GM04504 (cell line): ENCODE data around the gene DNAH14.
"Not testable (repeated sequence)": the region's sequence is repeated elsewhere in the genome, so short reads cannot be mapped to it uniquely, and the experiment has no call there.

Source experiments
- DNase-seq: peaks from one replicate; pipeline ENCODE4 v3.0.0-alpha.2; 2012; ENCODE audit warnings: low read depth

Gene DNAH14

GRCh38 chr1:224996266-224996665 is 66.8 kb downstream of the DNAH14 start:
- no peak for DNase-seq

- no peak for DNase-seq
These were observed 68.7 kb downstream of the DNAH14 start for GRCh38 chr1:224998185-224998584.

- no peak for DNase-seq
These were observed 74.9 kb downstream of the DNAH14 start for GRCh38 chr1:225004396-225004795.

- DNase-seq: not testable (repeated sequence)
These were observed 76.9 kb downstream of the DNAH14 start for GRCh38 chr1:225006352-225006751.

DNA sequence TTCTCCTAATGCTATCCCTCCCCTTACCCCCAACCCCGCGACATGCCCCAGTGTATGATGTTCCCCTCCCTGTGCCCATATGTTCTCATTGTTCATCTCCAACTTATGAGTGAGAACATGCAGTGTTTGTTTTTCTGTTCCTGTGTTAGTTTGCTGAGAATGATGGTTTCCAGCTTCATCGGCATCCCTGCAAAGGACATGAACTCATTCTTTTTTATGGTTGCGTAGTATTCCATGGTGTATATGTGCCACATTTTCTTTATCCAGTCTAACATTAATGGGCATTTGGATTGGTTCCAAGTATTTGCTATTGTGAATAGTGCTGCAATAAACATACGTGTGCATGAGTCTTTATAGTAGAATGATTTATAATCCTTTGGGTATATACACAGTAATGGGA is 78.6 kb downstream of the DNAH14 start:
- not testable (repeated sequence) for DNase-seq

DNA sequence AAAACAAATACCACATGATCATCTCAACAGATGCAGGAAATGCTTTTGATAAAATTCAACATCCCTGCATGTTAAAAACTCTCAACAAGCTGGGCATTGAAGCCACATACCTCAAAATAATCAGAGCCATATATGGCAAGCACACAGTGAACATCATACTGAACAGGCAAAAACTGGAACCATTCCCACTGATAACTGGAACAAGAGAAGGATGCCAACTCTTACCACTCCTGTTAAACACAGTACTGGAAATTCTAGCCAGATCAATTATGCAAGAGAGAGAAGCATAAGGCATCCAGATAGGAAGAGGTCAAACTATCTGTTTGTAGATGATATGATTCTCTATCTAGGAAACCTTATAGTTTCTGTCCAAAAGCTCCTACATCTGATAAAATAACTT is 91.6 kb downstream of the DNAH14 start:
- DNase-seq: no peak

DNA sequence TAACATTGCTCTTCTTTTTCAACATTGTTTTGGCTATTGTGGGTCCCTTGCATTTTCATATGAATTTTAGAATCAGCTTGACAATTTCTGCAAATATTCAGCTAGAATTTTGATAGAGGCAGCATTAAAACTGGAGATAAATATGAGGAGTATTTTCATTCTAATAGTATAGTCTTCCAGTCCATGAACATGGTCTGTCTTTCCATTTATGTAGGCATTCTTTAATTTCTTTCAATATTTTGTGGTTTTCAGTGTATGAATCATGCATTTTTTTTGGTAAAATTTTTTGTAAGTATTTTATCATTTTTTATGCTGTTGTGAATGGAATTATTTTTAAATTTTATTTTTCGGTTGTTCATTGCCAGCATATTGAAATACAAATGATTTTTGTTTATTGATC is 97.2 kb downstream of the DNAH14 start:
- no peak for DNase-seq

DNA sequence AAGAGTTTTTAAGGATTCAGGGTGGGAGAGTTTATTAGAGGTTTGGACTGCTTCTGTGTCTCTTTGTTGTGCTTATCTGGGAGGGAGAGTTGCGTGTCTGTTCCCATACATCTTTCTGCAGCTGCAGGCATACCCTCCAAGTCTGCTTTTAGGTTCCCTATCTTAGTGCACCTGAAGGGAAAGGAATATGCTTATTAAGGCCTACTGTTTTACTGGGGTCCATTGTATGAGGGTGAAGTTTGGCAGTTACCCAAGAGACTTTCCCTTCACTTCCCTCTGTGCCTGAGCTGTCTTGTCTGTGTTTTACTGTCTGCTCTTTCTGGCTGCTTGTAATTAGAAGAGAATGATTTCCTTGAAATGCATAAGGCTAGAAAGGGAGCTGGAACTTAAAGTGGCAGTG is 107.0 kb downstream of the DNAH14 start:
- DNase-seq: not testable (repeated sequence)

DNA sequence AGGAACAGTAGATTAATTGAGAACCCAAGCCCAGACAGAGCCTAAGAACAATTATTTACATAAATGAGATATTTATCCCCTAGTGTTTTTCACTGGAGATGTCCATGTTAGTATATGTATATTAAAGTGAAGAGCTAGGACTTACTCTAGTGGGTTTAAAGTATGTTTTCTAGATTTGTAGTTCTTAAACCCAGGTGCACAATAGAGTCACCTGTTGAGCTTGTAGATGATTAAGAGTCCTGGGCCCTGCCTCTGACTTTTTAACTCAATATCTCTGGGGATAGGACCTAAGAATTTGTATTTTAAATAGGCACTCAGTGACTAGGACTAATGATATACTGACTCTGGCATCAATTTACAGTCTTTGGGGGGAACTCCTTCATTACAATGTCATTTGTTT is 112.8 kb downstream of the DNAH14 start:
- no peak for DNase-seq

- DNase-seq: peak; percentile 5
These were observed 114.8 kb downstream of the DNAH14 start for GRCh38 chr1:225044258-225044657.

- DNase-seq: no peak
These were observed 120.1 kb downstream of the DNAH14 start for GRCh38 chr1:225049594-225049993.

GRCh38 chr1:225063722-225064121 is 134.2 kb downstream of the DNAH14 start:
- no peak for DNase-seq

DNA sequence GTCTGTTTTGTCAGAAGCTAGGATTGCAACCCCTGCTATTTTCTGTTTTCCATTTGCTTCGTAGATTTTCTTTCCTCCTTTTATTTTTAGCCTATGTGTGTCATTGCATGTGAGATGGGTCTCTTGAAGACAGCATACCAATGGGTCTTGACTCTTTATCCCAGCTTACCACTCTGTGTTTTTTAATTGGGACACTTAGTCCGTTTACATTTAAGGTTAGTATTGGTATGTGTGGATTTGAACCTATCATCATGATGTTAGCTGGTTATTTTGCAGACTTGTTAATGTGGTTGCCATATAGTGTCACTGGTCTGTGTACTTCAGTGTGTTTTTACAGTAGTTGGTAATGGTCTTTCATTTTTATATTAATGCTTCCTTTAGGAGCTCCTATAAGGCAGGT is 141.5 kb downstream of the DNAH14 start:
- DNase-seq: no peak

- no peak for DNase-seq
These were observed 167.7 kb downstream of the DNAH14 start for GRCh38 chr1:225097175-225097574.

DNA sequence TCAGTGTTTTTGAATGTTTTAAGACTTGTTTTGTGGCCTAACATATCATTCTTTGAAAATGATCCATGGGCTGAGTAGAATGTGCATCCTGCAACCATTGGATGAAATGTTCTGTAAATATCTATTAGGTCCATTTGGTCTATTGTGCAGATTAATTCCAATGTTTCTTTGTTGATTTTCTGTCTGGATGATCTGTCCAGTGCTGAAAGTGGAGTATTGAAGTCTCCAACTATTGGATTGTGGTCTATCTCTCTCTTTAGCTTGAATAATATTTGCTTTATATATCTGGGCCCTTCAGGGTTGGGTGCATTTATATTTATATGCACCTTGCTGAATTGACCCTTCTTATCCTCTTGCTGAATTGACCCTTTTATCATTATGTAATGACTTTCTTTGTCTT is 181.5 kb downstream of the DNAH14 start:
- DNase-seq: no peak

- DNase-seq: no peak
These were observed 183.8 kb downstream of the DNAH14 start for GRCh38 chr1:225113265-225113664.

GRCh38 chr1:225114354-225114990 is 185.0 kb downstream of the DNAH14 start:
- DNase-seq: no peak

DNA sequence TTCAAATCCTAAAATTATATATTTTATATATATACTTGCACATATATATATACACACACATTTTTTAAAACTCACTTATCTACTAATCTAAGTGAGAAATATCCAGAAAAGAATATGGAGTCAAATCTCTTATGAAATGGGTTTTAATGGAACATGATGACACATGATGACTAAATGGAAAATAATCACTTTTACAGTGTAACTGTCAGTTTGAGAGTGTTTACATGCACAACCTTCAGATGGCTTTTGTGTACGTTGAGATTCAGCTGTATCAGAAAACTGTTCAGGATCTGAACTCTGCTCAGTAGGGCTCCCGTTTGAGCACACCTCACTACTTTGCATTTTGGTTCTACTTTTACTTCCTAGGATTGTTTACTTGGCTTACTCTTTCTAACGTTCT is 189.8 kb downstream of the DNAH14 start:
- DNase-seq: no peak

DNA sequence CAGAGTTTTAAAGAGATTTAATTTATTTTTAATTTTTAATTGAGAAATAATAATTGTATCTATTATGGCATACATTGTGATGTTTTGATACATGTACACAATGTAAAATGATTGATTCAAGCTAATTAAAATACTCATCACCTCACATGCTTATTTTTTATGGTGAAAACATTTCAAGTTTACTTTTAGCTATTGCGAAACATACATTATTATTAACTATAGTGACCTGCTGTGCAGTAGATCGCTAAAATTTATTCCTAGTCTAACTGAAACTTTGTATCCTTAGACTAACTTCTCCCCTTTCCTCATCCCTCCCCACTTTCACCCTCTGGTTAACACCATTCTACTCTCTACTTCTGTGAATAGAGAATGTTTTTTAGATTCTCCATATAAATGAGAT is 191.6 kb downstream of the DNAH14 start:
- no peak for DNase-seq

DNA sequence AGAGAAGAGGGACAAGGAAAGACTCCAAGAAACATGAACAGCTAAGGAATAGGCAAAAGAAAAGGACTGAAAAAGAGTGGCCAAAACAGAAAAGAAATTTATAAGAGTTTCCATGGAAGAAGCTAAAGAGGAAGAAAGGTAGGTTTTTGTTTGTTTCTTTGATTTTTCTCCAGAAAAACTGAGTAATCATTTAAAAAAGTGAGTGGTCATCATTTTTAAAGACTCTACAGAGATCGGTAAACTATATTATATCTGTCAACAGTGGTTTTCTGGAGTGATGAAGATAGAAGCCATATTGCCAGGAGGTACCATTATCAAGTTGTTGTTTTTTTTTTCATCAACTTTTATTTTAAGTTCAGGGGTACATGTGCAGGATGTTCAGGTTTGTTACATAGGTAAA is 202.4 kb downstream of the DNAH14 start:
- no peak for DNase-seq

DNA sequence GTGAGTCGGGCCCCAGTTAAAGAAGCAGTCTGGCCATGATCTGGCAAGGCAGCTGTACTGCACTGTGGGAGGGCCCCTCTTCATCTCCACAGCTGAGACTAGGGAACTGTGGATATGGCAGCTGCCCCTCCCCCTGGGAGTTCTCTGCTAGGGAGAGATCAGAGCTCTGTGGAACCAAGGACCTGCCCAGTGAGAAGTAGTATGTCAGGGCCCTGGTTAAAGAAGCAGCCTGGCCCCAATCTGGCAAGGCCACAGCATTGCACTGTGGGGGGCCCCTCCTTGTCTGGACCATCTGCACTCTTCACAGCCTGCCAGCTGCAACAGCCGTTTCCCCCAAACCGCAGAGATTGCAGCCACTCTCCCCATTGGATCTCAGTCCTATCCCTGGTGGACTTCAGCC is 208.5 kb downstream of the DNAH14 start:
- DNase-seq: no peak

DNA sequence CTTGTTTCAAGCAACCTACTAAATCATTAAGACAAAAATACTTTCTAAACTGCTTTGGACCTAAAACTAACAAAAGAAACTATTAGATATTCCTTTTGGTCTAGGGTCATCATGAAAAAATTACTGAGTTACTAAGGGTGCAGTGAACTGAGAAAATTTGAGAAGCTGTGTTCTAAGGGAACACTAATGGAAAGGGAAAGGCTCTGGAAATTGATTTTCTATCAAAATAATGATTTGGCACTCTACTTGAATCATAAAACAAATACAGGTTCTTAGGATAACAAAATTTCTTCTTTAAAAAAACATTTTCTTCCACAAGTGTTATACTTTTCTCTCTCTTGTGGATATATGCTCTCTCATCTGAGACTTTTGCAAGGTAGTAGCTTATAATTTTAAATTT is 213.5 kb downstream of the DNAH14 start:
- DNase-seq: no peak

GRCh38 chr1:225146478-225146877 is 217.0 kb downstream of the DNAH14 start:
- no peak for DNase-seq

GRCh38 chr1:225147791-225148190 is 218.3 kb downstream of the DNAH14 start:
- DNase-seq: not testable (repeated sequence)

GRCh38 chr1:225152061-225152460 is 222.6 kb downstream of the DNAH14 start:
- DNase-seq: no peak
